ENCODE measurements around the gene GNG7.
A peak's percentile ranks its signal among the peaks of the same experiment; 100 is the strongest.
"Not testable (repeated sequence)": the region's sequence is repeated elsewhere in the genome, so short reads cannot be mapped to it uniquely, and the experiment has no call there.

GNG7 gene

GRCh38 chr19:2478756-2479555 lies 223.5 kb downstream of the GNG7 start:
- DNase-seq = peak; percentile 78

GRCh38 chr19:2478278-2478755 lies 224.2 kb downstream of the GNG7 start:
- peak; percentile 76 for DNase-seq

DNA sequence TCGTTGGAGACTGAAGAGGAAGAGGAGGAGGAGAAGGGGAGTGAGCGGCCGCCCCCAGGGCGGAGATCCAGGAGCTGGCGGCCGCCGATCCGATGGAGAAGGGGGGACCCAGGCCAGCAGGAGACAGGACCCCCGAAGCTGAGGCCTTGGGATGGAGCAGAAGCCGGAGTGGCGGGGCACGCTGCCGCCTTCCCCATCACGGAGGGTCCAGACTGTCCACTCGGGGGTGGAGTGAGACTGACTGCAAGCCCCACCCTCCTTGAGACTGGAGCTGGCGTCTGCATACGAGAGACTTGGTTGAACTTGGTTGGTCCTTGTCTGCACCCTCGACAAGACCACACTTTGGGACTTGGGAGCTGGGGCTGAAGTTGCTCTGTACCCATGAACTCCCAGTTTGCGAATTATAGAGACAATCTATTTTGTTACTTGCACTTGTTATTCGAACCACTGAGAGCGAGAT lies 224.7 kb downstream of the GNG7 start:
- peak; percentile 30 for DNase-seq

DNA sequence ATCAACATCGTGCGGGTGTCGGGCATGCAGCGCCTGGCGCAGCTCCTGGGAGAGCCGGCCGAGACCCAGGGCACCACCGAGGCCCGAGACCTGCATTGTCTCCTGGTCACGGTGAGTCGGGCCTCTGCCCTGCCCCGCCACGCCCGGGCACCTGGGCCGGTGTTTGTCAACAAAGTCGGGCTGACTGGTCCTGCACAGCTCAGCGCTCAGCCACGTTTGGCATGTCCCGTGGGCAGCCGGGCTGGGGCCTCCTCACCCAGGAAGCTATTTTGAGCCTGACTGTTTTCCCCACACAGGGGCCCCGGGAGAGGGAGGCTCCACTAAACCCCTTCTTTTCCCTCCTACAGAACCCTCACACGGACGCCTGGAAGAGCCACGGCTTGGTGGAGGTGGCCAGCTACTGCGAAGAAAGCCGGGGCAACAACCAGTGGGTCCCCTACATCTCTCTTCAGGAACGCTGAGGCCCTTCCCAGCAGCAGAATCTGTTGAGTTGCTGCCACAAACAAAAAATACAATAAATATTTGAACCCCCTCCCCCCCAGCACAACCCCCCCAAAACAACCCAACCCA lies 225.3 kb downstream of the GNG7 start:
- no peak for DNase-seq

- DNase-seq = peak; percentile 78
Observed at GRCh38 chr19:2476451-2477140, 225.9 kb downstream of the GNG7 start.

DNA sequence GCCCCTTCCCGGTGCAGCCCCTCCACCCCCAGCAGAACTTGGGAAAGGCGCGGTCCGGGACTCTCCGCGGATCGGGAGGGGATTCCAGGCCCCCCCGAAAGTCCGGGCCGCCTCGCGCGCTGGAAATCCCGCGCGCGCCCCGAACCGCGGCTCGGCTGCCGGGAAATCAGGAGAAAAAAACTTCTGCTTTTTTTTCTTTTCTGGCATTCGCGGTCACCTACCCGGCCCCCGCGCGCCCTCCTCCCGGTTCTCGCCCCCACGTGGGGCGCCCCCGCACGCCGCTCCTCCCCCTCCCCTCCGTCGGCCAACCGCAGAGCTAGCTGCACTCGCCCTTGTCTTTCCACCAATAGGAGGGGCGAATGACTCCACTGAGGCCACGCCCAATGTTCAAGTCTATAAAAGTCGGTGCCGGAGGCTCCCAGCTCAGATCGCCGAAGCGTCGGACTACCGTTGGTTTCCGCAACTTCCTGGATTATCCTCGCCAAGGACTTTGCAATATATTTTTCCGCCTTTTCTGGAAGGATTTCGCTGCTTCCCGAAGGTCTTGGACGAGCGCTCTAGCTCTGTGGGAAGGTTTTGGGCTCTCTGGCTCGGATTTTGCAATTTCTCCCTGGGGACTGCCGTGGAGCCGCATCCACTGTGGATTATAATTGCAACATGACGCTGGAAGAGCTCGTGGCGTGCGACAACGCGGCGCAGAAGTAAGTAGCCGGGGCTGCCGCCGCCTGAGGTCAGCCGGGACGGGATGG lies 226.6 kb downstream of the GNG7 start, which contains the start of gene GADD45B:
Gene GADD45B, plus strand, starts transcription at position 426 of the 749 bp plus-strand sequence. Its CDS starts 232 bp downstream, at position 658.
- peak; percentile 98 for DNase-seq

- DNase-seq = peak; percentile 67
Observed at GRCh38 chr19:2475018-2475701, 227.3 kb downstream of the GNG7 start.

DNA sequence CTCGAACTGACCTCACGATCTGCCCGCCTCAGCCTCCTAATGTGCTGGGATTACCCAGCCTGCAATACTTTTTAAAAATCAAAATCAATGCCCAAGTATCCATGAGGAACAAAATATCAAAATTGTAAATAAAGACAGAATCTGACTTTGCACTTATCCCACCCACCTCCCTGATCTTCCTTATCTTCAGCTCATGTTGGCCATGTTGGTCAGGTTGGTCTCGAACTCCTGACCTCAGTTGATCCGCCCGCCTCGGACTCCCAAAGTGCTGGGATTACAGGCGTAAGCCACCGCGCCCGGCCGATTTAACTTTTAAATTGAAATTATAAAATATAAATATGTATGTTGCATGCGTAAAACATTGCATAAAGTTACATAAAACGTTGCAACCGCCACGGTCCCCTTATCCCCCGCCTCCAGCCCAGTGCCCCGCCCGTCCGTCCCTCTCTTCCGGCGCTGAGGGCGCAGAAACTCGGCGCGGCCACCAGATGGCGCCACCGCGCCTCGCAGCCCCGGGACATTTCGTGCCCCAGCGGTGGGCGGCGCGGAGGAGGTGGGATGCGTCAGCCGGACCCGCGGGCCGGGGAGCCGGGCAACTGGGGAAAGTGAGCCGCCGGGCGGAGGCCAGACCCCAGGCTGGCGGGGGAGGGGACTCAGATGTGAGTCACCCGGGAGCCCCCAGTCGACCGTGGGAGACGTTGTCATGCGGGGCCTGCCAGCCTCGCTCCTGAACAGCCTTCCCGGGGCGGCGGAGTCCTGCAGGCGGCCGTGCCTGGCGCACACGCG lies 228.1 kb downstream of the GNG7 start:
- DNase-seq = peak; percentile 88

GRCh38 chr19:2469915-2470200 lies 232.6 kb downstream of the GNG7 start:
- not testable (repeated sequence) for DNase-seq

DNA sequence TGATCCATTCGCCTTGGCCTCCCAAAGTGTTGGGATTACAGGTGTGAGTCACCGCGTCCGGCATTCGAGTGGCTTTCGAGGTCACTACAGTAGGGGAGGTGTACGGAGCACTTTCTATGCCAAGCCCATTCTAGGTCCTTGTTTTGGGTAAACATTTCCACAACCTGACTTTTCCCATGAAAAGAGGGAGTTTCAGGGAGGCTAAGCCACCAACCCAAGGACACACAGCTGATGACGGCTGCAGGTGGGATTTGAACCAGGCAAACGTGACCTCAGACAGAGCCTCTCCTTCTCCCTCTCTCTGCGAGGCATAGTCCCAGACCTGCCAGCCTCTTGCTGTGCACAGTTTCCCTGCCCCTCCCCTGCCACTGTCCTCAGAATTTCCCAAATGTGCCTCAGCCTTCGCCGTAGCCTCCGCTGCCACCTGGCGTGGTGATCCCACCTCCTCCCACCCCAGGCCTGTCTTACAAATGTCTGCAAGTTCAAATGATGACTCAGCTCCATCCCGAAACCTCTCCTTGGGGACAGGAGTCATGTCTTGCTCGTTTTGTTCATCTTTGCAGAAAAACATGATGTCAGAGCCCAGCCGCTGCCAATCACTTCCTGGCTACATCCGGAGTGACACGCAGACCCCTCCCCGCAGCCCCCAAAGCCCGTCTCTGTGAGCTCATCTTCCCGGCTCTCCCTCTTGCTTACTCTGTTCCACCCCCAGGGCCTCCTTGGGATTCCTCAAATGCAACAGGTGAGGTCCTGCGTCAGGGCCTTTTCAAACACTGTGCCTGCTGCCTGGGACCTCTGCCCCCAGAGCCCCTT lies 233.2 kb downstream of the GNG7 start:
- DNase-seq = peak; percentile 25

DNA sequence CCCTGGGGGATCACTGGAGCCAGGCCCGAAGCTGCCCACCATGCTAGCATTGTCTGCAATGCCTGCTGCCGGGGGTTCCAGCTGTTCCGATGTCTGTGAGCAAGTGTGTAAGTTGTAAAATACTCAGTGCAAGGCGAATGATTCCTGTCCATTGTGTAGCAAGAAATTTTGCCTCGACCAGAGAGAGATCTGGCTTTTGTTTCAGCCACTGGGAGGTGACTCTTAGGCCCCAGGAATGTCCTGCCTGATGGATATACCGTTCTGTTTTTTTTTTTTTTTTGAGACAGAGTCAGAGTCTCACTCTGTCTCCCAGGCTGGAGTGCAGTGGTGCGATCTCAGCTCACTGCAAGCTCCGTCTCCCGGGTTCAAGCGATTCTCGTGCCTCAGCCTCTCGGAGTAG lies 233.9 kb downstream of the GNG7 start:
- DNase-seq = no peak

- DNase-seq = no peak
Observed at GRCh38 chr19:2464389-2464788, 238.1 kb downstream of the GNG7 start.

DNA sequence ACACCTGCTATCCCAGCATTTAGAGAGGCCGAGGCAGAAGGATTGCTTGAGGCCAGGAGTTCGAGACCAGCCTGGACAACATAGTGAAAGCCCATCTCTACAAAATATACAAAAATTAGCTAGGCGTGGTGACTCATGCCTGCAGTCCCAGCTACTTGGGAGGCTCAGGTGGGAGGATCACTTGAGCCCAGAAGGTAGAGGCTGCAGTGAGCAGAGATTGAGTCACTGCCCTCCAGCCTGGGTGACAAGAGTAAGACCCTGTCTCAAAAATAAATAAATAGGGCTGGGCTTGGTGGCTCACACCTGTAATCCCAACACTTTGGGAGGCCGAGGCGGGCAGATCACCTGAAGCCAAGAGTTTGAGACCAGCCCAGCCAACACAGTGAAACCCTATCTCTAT lies 238.8 kb downstream of the GNG7 start:
- not testable (repeated sequence) for DNase-seq

DNA sequence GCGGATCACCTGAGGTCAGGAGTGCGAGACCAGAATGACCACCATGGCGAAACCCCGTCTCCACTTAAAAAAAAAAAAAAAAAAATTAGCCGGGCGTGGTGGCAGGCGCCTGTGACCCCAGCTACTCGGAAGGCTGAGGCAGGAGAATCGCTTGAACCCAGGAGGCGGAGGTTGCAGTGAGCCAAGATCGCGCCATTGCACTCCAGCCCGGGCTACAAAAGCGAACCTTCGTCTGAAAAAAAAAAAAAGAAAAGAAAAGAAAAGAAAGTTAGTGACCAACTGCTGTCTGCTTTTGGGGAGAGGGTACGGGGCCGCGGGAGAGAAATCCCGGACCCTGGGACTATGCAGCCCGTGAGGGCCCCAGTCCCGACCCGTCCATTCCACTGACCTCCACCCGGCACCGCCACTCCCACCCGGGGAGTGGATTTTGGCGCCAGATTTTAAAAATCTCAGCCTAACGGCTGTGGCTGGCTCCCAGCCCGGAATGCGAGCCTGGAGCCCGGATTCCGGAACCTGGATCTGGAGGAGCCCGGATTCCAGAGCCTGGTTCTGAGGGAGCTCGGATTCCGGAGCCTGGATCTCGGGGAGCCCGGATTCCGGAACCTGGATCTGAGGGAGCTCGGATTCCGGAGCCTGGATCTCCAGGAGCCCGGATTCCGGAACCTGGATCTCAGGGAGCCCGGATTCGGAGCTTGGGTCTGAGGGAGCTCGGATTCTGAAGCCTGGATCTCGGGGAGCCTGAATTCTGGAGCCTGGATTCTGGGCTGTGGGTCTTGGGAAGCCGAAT lies 239.7 kb downstream of the GNG7 start:
- no peak for DNase-seq

GRCh38 chr19:2461751-2462634 lies 240.5 kb downstream of the GNG7 start:
- DNase-seq = peak; percentile 70
